Activated naive CD4-positive, alpha-beta T cell treated with anti-CD3 and anti-CD28 coated beads for 36 hours (primary cell): ENCODE data around the gene ZFP28. TPM values are rescaled to one million over a fixed set of nuclear protein-coding genes. Genes with fewer than 3 reads are reported as not detected.

Source experiments
- CTCF ChIA-PET: fragments of 350-600 bp; sonication (Branson Sonifier 250); formaldehyde crosslinking; loops from one replicate; lab custom pipeline; 2021; ENCODE audit warnings: antibody characterized with exemption; lab: Charles Lee
- DNase-seq: peaks from one replicate; pipeline ENCODE4 v3.0.0-alpha.2; 2020
- H3K27ac Mint-ChIP-seq: one replicate; pipeline ENCODE4 v1.8.0; 2021; ENCODE audit warnings: mild to moderate bottlenecking, mixed read lengths
- H3K27me3 Mint-ChIP-seq: one replicate; pipeline ENCODE4 v1.8.0; 2021; ENCODE audit warnings: low read depth, mixed read lengths
- H3K36me3 Mint-ChIP-seq: one replicate; pipeline ENCODE4 v1.8.0; 2021; ENCODE audit warnings: low read depth, mixed read lengths
- H3K4me1 Mint-ChIP-seq: one replicate; pipeline ENCODE4 v1.8.0; 2021; ENCODE audit warnings: low read depth, mixed read lengths
- H3K4me3 Mint-ChIP-seq: one replicate; pipeline ENCODE4 v1.8.0; 2021; ENCODE audit warnings: mild to moderate bottlenecking, moderate library complexity, mixed read lengths
- H3K9me3 Mint-ChIP-seq: one replicate; pipeline ENCODE4 v1.8.0; 2021; ENCODE audit warnings: mixed read lengths
- intact Hi-C: fragments of 100-400 bp; cut with micrococcal nuclease; formaldehyde crosslinking; loops from one replicate; pipeline ENCODE4 v1.15.1; 2023
- total RNA-seq, 2 experiments: library from RNA; stranded (reverse); gene quantifications; one replicate each; pipeline ENCODE4 v1.2.3, GENCODE V29; 2021

The ZFP28 gene
- total RNA-seq, 2 experiments from 2014 or later = 2.4 to 3.2 TPM

DNA sequence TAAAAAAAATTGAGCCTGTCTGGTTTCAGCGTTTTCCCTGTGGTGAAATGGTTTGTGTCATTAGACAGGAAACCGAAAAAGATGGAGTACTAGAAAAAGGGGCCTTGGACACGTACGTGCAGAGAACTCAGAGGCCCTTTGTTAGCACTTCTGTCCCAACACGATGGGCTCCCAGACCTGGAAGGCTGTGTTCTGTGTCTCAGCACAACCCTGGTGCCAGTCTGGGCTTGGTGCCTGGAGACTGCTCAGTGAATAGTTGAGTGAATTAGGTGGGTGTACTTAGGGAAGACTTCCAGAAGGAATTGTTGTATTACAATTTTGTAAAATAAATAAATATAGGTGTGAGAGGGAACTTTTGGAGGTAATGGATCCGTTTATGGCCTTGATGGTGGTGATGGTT is 65.1 kb downstream of the ZFP28 start:
- H3K36me3 Mint-ChIP-seq = peaks cover 81% of the 10 kb centered on the region
- CTCF ChIA-PET = no interaction called here

More for the DNA sequence above, 65.1 kb downstream of the ZFP28 start:
- Mint-ChIP-seq H3K27ac (no peak overlapping the region), H3K4me1 (peaks cover 2% of the 10 kb centered on the region), H3K4me3 (no peak overlapping the region), H3K9me3 (peaks cover 59% of the 10 kb centered on the region), H3K27me3 (no peaks in the 10 kb centered on the region)
- no peak for DNase-seq
- intact Hi-C loops = no loop called here

Other genes starting within 250 kb of the ZFP28 start
- gene ZSCAN5A, start 224.1 kb upstream of the ZFP28 start, total RNA-seq = 1 to 10 TPM; 3.7 to 4.1 TPM
- gene ZNF582, start 145.4 kb upstream of the ZFP28 start, total RNA-seq = 1 to 10 TPM; 1.1 to 2.2 TPM
- 1 to 10 TPM in 1 of 2 experiments, under 1 TPM in 1; 0.55 to 1.2 TPM for gene ZNF583, start 134.6 kb upstream of the ZFP28 start, total RNA-seq
- gene ZNF667, start 61.6 kb upstream of the ZFP28 start, total RNA-seq = under 1 TPM; 0.29 to 0.49 TPM
- gene ZNF471, start 31.1 kb upstream of the ZFP28 start, total RNA-seq = under 1 TPM; 0.29 to 0.49 TPM
- gene ZNF470, start 28.5 kb downstream of the ZFP28 start, total RNA-seq = 1 to 10 TPM in 1 of 2 experiments, under 1 TPM in 1; 0.99 to 1.5 TPM
- 1 to 10 TPM; 2.5 to 3.0 TPM for gene ZNF71, start 56.4 kb downstream of the ZFP28 start, total RNA-seq
- not detected for gene SMIM17, start 104.2 kb downstream of the ZFP28 start, total RNA-seq
- gene ZNF835, start 132.8 kb downstream of the ZFP28 start, total RNA-seq = 1 to 10 TPM in 1 of 2 experiments, under 1 TPM in 1; 0.67 to 1.3 TPM